Activated gamma-delta T cell (primary cell): ENCODE results near the gene MRPL57.
"Not testable (repeated sequence)": the region's sequence is repeated elsewhere in the genome, so short reads cannot be mapped to it uniquely, and the experiment has no call there.

Source experiments
- DNase-seq: peaks from one replicate; lab custom pipeline; 2025; lab: John Stamatoyannopoulos, UW

MRPL57 gene

GRCh38 chr13:21197606-21198225, 21.3 kb downstream of the MRPL57 start:
- DNase-seq = not testable (repeated sequence)

DNA sequence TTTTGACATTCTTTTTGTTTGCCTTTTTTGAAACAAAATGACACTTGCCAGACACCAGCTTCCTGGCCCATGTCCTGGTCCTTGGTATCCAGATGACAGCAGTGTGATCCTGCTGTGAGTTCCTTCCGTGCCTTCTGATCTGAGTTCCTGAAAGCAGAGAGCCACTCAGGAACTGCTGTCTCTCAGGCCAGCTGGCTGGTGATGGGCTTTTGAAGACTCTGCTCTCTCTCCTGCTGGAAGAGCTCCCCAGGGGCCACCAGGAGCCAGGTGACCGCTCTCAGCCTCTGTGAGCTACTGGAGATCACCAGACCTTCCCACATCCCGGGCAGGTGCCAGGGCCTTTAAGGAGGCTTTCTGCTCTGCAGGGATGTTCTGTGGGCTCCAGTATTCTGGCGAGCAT, 21.9 kb downstream of the MRPL57 start:
- not testable (repeated sequence) for DNase-seq

DNA sequence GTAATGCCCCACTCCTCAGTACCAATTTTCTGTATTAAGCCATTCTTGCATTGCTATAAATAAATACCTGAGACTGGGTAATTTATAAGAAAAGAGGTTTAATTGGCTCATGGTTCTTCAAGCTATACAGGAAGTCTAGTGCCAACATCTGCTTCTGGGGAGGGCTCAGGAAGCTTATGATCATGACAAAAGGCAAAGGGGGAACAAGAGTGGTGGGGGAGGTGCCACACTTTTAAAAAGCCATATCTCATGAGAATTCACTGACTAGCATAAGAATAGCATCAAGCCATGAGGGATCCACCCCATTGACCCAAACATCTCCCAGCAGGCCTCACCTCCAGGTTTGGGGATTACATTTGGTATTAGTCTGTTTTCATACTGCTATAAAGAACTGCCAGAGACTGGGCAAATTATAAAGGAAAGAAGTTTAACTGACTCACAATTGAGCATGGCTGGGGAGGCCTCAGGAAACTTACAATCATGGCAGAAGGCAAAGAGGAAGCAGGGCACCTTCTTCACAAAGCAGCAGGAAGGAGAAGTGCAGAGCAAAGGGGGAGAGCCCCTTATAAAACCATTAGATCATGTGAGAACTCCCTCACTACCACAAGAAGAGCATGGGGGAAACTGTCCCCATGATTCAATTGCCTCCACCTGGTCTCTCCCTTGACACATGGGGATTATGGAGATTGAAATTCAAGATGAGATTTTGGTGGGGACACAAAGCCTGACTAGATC, 25.2 kb downstream of the MRPL57 start:
- not testable (repeated sequence) for DNase-seq

DNA sequence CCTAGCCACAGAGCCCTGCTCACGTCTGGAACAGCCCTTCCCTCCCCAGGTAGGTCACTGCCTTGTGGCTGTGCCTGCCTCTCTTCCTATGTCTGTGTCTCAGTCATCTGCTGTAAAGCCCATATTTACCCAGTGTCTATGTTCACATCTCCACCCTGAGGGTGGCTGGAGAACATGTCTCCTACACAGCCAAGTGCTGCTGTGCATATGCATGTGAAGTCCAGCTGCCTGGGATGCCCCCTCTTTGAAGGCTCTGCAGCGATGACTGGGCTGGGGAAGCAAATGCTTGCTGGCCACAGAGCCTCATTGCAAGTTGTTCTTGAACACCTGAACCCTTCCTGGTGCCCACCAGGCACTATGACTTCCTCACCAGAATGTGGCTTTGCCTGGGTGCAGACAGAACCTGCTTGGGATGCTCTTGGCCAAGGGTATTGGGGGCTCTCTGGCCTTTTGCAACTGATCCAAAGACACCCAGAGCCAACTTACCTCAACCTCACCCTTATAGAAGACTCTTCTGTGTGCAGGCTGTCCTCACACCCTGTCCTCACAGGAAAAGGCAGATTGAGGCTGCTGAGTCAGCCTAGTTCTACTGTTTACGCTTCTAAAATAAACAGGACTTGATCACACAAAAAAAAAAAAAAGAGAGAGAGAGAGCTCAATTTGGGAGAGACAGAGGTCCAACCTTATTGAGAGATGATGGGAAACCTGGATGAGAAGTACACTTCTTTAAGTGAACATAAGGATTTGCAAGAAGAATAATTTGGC, 26.5 kb downstream of the MRPL57 start:
- DNase-seq = no peak

DNA sequence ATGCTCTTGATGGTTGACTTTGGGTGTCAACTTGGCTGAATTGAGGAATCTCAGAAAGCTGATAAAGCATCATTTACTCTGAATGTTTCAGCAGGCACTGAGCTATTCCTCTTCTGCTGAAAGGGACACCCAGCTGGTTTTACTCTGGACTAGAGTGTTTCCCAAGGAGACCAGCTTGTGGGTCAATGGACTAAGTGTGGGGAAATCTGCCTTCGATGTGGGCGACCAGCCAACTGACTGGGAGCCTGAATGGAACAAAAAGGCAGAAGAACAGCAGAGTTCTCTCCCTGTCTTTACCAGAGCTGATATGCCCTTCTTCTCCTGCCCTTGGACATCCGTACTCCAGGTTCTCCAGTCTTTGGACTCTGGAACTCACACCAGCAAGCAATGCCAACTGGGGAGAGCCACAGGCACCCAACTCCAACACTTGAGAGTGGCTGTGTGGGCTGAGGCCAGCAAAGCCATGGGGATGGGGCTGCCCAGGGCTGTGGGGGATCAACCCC, 32.2 kb downstream of the MRPL57 start:
- DNase-seq = no peak

GRCh38 chr13:21212138-21212775, 35.8 kb downstream of the MRPL57 start:
- no peak for DNase-seq

DNA sequence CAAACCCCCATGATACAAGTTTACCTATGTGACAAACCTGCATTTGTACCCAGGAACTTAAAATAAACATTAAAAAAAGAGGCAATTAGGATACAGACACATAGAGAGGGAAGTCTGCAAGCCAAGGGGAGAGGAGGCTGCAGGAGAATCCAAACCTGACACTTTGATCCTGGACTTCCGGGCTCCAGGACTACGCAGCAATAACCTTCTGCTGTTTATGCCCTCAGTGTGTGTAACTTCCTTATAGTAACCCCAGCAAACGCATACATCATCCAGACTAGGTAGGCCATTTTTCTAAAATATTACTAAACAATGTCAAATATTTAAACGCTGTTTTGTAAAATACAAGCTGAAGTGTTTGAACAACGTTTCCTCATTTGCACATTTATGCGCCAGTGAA, 39.0 kb downstream of the MRPL57 start:
- not testable (repeated sequence) for DNase-seq

DNA sequence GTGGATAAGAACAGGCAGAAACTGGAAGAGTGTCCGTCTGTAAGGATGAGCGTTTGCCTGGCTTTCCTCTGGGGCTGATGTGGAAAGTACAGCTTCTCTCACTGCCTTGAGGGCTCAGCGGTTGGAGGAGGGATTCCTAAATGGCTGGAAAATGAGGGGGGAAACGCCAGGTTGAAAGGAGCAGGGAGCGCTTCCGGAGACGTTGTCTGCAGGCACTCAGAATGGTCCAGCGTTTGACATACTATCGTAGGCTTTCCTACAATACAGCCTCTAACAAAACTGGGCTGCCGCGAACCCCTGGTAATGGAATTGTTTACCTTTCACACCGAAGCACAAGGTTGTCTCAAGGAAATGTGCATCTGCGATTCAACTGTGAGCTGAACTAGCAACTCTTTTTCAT, 39.9 kb downstream of the MRPL57 start:
- DNase-seq = no peak

- no peak for DNase-seq
These were observed 42.0 kb downstream of the MRPL57 start for GRCh38 chr13:21218351-21219035.

GRCh38 chr13:21219036-21219381, 42.6 kb downstream of the MRPL57 start:
- no peak for DNase-seq

- not testable (repeated sequence) for DNase-seq
These were observed 43.3 kb downstream of the MRPL57 start for GRCh38 chr13:21219716-21220115.

DNA sequence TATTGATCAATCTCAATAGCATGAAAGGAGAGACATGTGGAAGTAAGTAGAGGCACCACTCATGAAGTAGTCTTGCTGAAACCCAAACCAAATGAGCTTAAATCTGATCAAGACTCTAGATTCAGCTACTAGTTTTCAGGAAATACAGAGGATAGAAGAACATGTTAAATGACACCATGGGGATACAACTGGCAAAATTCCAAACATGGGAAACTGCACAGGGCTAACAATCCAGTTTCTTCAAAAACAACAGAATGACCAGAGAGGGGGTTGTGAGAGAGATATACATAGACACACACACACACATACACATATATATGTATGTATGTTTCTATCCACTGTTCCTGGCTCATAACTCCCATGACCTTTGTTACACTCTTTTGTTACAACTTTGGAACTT, 44.8 kb downstream of the MRPL57 start:
- DNase-seq = no peak

- DNase-seq = no peak
These were observed 48.6 kb downstream of the MRPL57 start for GRCh38 chr13:21225082-21225481.

DNA sequence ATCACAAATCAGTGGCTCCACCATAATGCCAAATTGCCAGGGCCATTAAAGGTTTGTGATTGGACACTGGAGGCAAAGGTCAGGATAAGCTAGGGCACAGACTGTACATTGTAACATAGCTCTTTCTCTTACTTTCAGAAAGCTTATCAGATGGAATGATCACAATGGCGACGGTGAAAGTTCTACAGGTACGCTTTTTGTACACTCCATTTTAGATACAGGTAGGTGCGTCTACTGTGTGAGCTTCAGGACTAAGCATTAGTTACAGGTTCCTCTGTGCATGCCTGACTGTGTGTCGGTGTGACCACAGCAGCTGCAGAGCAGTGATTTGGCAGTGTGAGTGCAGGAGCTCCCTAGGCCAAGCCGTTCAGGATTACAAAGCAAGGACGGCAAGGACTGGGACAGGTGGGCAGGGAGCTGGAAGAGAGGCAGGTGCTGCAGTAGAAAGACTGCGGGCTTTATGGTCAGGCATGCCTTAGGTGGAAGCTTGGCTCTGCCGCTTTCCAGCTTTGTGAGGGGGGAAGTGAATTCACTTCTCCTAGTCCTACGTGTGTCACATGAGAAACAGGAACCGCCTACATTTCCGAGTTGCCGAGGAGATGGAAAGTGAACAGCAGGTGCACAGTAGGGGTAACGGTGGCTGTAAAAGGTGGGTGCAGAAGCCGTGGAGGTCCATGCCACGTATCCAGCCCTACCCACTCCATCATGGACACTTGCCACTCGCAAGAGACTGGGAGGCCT, 49.6 kb downstream of the MRPL57 start:
- DNase-seq = no peak

DNA sequence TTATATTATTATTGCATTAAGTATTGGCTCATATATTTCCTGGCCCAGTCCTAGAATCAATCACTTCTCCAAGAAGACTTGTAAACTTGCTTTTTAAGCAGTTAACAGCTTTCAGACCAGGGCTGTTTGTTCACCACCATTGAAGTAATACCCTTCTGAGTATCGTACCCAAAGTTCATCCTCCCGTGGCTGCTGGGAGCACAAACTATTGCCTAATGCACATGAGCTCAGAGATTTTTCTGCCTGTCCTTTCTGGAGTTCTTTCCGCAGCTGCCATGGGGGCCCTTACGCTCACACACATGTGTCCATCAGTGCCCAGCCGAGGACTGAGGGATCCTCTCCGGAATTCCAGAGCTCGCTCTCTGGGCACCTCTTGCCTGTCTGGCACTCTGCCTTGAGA, 51.5 kb downstream of the MRPL57 start:
- DNase-seq = no peak
